Pancreas (tissue), 10 donors: ENCODE results near the gene ADCY2. TPM values are rescaled to one million over a fixed set of nuclear protein-coding genes. Genes with fewer than 3 reads are reported as not detected.

Experiments
- ATAC-seq, 4 donors: fragments of 200-7000 bp; cut with Tn5 transposase; one replicate each; pipeline versions ENCODE4 v1.8.0 to v1.9.1; 2020; ENCODE audit warnings: mild to moderate bottlenecking in 4 of 4, moderate library complexity in 4 of 4
- DNase-seq, 6 donors: peaks; one replicate each; pipeline ENCODE4 v3.0.0-alpha.2; 2020
- FAIRE-seq: peaks from 2 replicates; lab custom pipeline; 2012; peaks lifted over from hg19 to GRCh38; lab: Jason Lieb, UNC
- H3K27ac ChIP-seq, 4 donors: fragments of 200-600 bp; sonication (generic); 1 replicate in 3 of 4; 2 replicates in 1 of 4; pipeline versions ENCODE4 v1.5.0 to v1.8.0; 2020
- H3K27me3 ChIP-seq, 4 donors: fragments of 200-600 bp; one replicate each; pipeline ENCODE4 v1.8.0; 2021
- H3K36me3 ChIP-seq, 3 donors: fragments of 200-600 bp; sonication (generic) in 1 of 3; one replicate each; pipeline versions ENCODE4 v1.5.0 to v1.8.0; 2020 to 2021
- H3K4me1 ChIP-seq, 3 donors: fragments of 200-600 bp; one replicate each; pipeline ENCODE4 v1.8.0; 2021
- H3K4me3 ChIP-seq, 4 donors: fragments of 200-600 bp; sonication (generic) in 2 of 4; one replicate each; pipeline versions ENCODE4 v1.5.0 to v1.8.0; 2020 to 2021
- H3K9me3 ChIP-seq, 4 donors: fragments of 200-600 bp; one replicate each; pipeline ENCODE4 v1.8.0; 2021
- CTCF ChIP-seq, 4 donors: fragments of 200-600 bp; sonication (generic) in 3 of 4; IDR thresholded peaks; one replicate each; pipeline versions ENCODE4 v1.5.0 to v1.8.0; 2021; ENCODE audit warnings: antibody characterized with exemption in 4 of 4
- WGBS, 2 donors: extraction: QIAGEN DNeasy Blood & Tissue Kit; methylation state at CpG; one replicate each; pipeline ENCODE4 v1.1.7; 2013; 5-methylcytosine and 5-hydroxymethylcytosine counted together
- intact Hi-C, 3 donors: fragments of 100-400 bp; cut with DNase I; formaldehyde crosslinking; loops; one replicate each; pipeline versions ENCODE4 v1.11.1 to v1.14.2; 2022
- polyA plus RNA-seq, 2 donors: library from polyadenylated mRNA; stranded (reverse); fragments of 200-250 nt; gene quantifications; one replicate each; pipeline ENCODE4 v1.2.3, GENCODE V29; 2013
- total RNA-seq, 6 donors: library from RNA; stranded (reverse); fragmentation: NEBNext Ultra II Directional in 4 of 6; extraction: Animal tissue kit (Norgen Biotek cat#: 25700) in 4 of 6; gene quantifications; one replicate each; pipeline versions ENCODE4 v1.2.1 to v1.2.4, GENCODE V29; 2021 to 2023
- donor health status: healthy with polysubstance abuse.
- donor health status: DM: no; HTN: no; CAD: no; lungs with moderate emphysema.
- donor health status: DM: no; HTN: no; CAD: no.
- donor health status: control.
- donor health status: control.
- donor health status: Bipolar disorder and iron deficiency.
- donor health status: DM: yes; HTN: yes; CAD: no.
- donor health status: DM: no; HTN: no; CAD: no.
- donor health status: DM: no; HTN: no; CAD: no.
- donor health status: DM: yes; HTN: yes; CAD: no.

Gene ADCY2
- total and polyA plus RNA-seq, 8 donors: 0.19 to 2.2 (median 0.50) TPM

GRCh38 chr5:7415123-7415522, 19.2 kb downstream of the ADCY2 start:
- no peak for FAIRE-seq
- no peak for ATAC-seq
- no peak for TF ChIP-seq CTCF (IDR thresholded peaks at IDR 0.05)

DNA sequence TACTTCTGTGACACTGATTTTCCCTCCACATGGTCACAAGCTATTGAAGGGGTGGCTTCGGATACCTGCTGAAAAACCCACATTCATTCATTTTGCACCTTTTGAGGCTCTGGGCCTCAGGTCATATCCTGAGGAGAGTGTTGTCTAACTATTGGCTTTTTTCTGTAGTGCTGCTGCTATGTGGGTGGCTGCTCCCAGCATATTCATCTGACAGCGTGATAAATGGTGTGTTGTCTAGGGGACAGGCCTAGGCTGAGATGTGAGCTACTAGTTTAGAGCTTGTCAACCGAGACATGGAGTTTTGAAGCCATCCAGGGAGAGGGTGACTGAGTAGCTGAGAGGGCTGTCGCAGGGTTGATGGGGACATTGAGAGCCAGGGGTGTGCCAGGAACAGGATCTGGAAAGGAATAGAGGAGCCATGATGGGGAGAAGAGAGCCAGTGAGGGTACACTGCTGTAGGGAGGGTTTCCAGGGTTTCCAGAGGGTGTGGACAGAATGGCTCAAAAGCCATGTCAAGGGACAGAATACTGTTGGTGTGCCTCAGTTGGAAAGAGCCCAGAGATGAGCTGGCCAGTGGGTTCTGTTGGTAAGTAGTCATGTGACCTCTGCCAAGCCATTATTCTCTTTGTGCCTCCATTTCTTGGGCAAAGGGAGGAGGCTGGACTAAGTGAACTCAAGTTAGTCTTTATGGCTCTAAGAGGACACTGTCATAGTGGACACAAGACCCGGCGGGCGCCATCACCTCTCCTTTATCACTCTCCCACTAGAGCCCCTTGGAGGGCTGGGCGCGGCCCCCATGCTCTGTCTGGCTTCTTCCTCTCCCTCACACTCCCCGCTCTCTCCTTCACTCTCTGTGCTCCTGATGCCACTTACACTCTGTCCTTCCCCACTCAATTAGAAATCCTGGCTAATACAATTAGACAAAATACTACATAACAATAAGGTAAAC, 19.9 kb downstream of the ADCY2 start:
- no peak for DNase-seq
- H3K9me3 ChIP-seq: no peaks in the 10 kb centered on the region
- H3K27me3 ChIP-seq: no peaks in the 10 kb centered on the region
- FAIRE-seq: no peak
- WGBS, 2 donors: 80 to 90% methylated on average over 10 of the region's 10 CpGs
- H3K4me1 ChIP-seq: no peaks in the 10 kb centered on the region
- ATAC-seq: no peak
- H3K4me3 ChIP-seq: no peak overlapping the region
- TF ChIP-seq CTCF (IDR thresholded peaks at IDR 0.05): no peak
- intact Hi-C loops: no loop called here
- H3K27ac ChIP-seq: no peak overlapping the region
- no peaks in the 10 kb centered on the region for H3K36me3 ChIP-seq

More at GRCh38 chr5:7415123-7415522, 19.2 kb downstream of the ADCY2 start:
- Histone ChIP-seq H3K27me3 (no peaks in the 10 kb centered on the region), H3K4me1 (no peaks in the 10 kb centered on the region), H3K9me3 (no peaks in the 10 kb centered on the region), H3K4me3 (no peak overlapping the region), H3K27ac (no peak overlapping the region), H3K36me3 (no peaks in the 10 kb centered on the region)
- no peak for DNase-seq
- WGBS, 2 donors: 79 to 85% methylated on average over 7 of the region's 7 CpGs
- intact Hi-C loops: no loop called here

GRCh38 chr5:7418276-7418675, 22.3 kb downstream of the ADCY2 start:
- FAIRE-seq (no peak), DNase-seq (no peak), ATAC-seq (no peak)
- Histone ChIP-seq H3K4me1 (no peaks in the 10 kb centered on the region), H3K36me3 (no peaks in the 10 kb centered on the region), H3K4me3 (no peak overlapping the region), H3K27me3 (no peaks in the 10 kb centered on the region), H3K27ac (no peak overlapping the region), H3K9me3 (no peaks in the 10 kb centered on the region)
- intact Hi-C loops: no loop called here
- 89 to 91% methylated on average over 3 of the region's 3 CpGs for WGBS, 2 donors
- no peak for TF ChIP-seq CTCF (IDR thresholded peaks at IDR 0.05)

DNA sequence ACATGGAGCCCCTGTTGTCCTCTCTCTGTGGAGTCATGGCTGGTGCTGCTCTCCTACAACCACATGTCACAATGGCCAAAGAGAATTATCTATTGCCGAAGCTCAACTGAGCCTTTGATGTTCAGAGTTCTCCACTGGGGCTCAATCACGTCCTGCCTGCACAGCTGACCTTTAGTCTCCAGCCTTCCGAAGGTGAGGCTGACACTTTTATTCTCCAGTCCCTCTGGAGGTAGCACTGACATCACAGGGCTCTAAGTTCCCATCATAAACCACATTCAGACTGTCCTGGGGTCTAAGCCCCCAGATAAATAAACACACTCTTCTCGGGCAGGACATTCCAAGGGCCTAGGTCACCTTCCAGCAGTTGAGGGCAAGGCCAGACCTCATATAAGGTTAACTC, 23.4 kb downstream of the ADCY2 start:
- no peak for ATAC-seq
- no peak for FAIRE-seq

More for the DNA sequence above, 23.4 kb downstream of the ADCY2 start:
- Histone ChIP-seq H3K4me1 (no peaks in the 10 kb centered on the region), H3K9me3 (no peaks in the 10 kb centered on the region), H3K27me3 (no peaks in the 10 kb centered on the region), H3K27ac (no peak overlapping the region), H3K4me3 (no peak overlapping the region), H3K36me3 (no peaks in the 10 kb centered on the region)
- WGBS, 2 donors: 56 to 63% methylated on average over 4 of the region's 4 CpGs
- intact Hi-C loops: no loop called here
- TF ChIP-seq CTCF (IDR thresholded peaks at IDR 0.05): no peak
- DNase-seq: no peak
